Peyer's patch (tissue), 4 donors: ENCODE results near the gene TSTD2.

Source experiments
- CTCF ChIP-seq, 6 experiments: fragments of 450-650 bp in 4 of 6; fragments of 200-600 bp in 2 of 6; sonication (generic) in 1 of 6; IDR thresholded peaks; one replicate each; pipeline ENCODE4 v1.5.1; 2017 to 2019; ENCODE audit warnings: antibody characterized with exemption in 6 of 6, mild to moderate bottlenecking in 3 of 6, moderate library complexity in 1 of 6
- POLR2A ChIP-seq, 2 donors: fragments of 450-650 bp; IDR thresholded peaks; one replicate each; pipeline ENCODE4 v1.5.1; 2017; ENCODE audit warnings: antibody characterized with exemption in 2 of 2, mild to moderate bottlenecking in 2 of 2, moderate library complexity in 2 of 2

- TF ChIP-seq CTCF (IDR thresholded peaks at IDR 0.05) (no peak), POLR2A (IDR thresholded peaks at IDR 0.05) (no peak)
These were observed 12.6 kb upstream of the TSTD2 start for GRCh38 chr9:97645720-97646119.
